HG02970 (cell line): ENCODE results near the gene IGSF3.
"Not testable (repeated sequence)": the region's sequence is repeated elsewhere in the genome, so short reads cannot be mapped to it uniquely, and the experiment has no call there.

Experiments used
- ATAC-seq: cut with Tn5 transposase; IDR thresholded peaks from one replicate; pipeline ENCODE4 v1.9.1; 2021; ENCODE audit warnings: mild to moderate bottlenecking, moderate library complexity, moderate number of reproducible peaks; ENCODE audit not compliant: unreplicated experiment, low FRiP score

IGSF3 gene

GRCh38 chr1:116664366-116664977 lies 3.1 kb downstream of the IGSF3 start:
- no peak for ATAC-seq

DNA sequence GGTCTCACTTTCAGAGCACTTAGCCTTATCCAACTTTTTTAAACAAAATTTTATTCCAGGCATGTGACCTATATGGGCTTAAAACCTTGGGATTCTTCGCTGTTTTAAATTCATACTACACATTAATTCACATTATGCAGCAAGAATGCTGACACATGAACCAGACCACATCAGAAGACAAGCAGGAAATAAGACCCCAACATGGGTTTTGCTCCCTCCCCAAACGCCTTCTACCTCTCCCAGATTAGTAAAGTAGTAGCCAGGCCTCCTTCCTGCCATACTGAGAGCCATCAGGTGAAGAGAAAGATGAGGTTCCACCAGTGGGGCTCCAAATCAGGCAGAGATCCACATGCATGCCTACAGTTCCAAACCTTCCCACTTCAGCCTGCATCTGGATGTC lies 3.7 kb downstream of the IGSF3 start:
- ATAC-seq = no peak

DNA sequence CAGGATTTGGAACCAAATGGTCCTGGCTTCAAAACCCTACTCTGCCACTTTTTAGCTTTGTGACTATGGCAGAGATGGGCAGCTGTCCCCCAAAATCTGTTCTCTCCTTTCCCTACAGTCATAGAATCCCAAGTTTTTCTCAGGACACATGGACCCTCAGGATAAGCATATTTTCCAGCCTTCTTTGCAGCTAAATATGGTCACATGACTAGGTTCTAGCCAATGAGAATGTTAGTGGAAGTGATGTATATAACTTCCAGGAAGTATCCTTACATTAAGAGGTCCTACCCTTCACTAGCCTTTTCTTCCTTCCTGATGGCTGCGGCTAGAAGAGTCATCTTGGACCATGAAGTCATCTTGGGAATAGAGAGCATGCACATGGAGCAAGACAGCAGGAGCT lies 5.9 kb downstream of the IGSF3 start:
- no peak for ATAC-seq

GRCh38 chr1:116658645-116659044 lies 8.9 kb downstream of the IGSF3 start:
- ATAC-seq = not testable (repeated sequence)

DNA sequence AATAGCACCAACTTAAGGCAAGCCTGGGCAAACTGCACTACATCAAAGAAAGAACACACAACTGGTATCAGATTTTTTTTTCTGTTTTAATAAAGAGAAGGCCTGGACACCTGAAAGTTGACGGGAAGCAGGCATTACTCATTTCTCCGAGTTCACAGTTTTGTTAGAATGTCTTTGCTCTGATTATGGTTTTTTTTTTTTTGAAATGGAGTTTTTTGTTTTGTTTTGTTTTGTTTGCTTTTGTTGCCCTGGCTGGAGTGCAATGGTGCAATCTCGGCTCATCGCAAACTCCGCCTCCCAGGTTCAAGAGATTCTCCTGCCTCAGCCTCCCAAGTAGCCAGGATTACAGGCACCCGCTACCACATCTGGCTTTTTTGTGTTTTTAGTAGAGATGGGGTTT lies 9.7 kb downstream of the IGSF3 start:
- not testable (repeated sequence) for ATAC-seq

GRCh38 chr1:116654351-116654750 lies 13.2 kb downstream of the IGSF3 start:
- ATAC-seq = no peak

DNA sequence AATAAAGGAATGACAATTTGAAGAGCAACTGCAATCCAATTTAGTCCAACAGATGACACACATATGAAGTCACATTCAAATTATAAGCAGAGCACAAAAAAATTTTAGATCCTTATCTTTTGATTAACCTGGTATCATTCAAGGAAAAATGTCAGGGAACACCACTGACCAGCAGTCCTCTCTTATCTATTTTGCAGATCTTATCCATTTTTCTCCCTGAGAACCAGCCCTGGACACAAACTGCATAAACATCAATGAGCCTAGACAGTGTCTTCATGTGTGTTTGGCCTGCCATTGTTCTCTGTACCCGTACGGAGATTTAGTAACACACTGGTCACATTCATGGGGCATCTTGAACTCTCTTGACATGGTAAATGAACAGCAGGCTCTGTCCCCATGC lies 14.9 kb downstream of the IGSF3 start:
- not testable (repeated sequence) for ATAC-seq

GRCh38 chr1:116650781-116651180 lies 16.8 kb downstream of the IGSF3 start:
- ATAC-seq = not testable (repeated sequence)

GRCh38 chr1:116649041-116649440 lies 18.5 kb downstream of the IGSF3 start:
- ATAC-seq = not testable (repeated sequence)

DNA sequence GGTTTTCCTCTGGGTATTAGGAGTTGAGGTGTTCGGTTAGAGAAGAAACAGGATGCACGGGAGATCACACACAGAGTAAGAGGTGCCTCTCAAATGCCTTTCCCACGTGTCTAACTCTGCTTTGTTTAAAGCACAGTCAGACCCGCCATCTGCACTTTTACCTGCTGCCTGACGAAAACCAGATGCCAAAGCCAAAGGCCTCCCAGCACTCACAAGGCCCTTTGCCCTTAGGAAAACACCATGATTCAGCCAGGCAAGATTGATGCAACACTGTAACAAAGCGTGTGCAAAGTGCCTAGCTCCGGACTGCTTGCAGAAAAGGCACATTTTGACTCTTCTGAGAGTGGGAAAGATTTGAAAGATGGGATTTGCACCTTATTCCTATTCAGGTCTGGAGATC lies 19.2 kb downstream of the IGSF3 start:
- not testable (repeated sequence) for ATAC-seq

- ATAC-seq = not testable (repeated sequence)
These were observed 20.3 kb downstream of the IGSF3 start for GRCh38 chr1:116647186-116647585.

GRCh38 chr1:116646673-116647170 lies 20.8 kb downstream of the IGSF3 start:
- ATAC-seq = not testable (repeated sequence)

DNA sequence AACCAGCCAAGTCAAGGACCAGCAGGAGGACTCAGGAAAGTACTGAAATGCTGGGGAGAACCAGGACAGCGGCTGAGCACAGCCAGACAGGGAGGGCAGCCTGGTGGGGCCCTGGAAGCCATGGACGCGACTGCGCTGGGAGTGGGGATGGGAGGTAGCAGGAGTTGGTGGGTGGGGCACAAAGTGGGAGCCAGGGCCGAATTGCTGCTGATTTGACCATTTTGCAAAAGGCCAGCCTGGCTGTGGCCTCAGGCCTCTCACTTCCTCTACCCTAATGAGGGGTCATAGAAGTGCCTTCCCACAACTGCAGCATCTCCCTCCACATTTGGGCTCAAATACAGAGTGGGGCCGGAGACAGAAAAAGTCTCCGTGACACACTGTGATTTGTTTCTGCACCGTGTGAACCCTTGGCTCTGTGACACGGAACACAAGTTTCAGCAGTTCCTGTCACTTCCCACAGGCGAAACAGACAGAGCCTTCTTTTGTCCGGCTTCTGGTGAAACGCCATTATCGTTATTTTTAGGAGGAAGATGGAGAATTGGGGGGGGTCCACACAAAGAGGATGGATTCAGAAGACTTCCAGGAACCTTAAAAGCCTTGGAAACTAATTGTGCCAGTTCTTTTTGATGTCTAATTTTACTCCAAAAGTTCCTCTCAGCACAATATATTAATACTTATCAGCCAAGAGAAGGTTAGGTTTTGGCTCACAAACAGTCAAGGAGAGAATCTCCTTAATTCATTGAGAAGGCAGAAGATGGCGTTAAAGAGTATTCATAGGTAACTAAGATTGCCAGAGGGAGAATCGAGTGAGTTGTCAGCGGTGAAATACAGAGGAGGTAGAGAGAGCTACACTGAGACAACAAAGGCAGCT lies 21.5 kb downstream of the IGSF3 start:
- not testable (repeated sequence) for ATAC-seq

GRCh38 chr1:116644993-116645392 lies 22.5 kb downstream of the IGSF3 start:
- not testable (repeated sequence) for ATAC-seq

DNA sequence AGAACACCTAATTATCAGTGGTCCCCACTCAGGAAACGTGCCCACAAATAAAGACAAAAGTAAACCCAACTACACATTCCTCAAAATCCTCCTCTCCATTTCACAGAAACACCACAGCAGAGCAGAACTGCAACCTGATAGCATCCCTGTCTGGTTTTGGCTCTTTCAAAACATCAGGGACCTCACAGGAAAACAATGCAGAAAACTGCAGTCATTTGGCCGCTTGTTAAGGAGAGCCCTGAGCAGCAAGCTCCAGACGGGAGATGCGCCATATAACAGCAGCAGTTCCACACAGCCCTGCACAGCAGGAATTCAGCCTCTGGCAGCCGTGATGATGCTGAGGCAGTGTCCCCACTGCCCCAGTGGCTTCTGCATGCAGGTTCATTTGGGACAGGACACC lies 23.4 kb downstream of the IGSF3 start:
- not testable (repeated sequence) for ATAC-seq

DNA sequence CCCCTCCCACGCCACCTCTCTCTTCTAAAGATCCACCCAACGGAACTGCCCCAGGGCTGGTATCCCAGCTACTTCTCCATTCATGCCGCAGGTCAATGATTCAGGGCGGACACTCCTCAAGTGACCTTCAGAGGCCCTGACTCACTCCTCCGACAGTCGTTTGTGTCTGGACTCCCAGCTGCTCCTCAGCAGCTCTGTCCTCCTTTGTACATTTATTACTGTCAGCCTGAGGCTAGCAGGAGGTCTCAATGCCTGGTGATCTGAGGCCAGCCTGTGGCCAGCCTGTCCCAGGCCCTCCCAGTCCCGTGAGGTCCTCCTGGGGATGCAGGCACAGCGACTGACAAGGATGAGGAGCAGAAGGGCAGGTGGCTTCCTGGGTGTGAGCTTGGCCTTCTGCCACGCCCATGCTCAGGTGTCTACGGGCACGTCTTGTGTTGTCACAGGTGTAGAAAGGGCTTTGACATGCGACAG lies 24.2 kb downstream of the IGSF3 start:
- not testable (repeated sequence) for ATAC-seq

- not testable (repeated sequence) for ATAC-seq
These were observed 24.9 kb downstream of the IGSF3 start for GRCh38 chr1:116642311-116643280.

GRCh38 chr1:116637583-116637982 lies 29.9 kb downstream of the IGSF3 start:
- not testable (repeated sequence) for ATAC-seq

DNA sequence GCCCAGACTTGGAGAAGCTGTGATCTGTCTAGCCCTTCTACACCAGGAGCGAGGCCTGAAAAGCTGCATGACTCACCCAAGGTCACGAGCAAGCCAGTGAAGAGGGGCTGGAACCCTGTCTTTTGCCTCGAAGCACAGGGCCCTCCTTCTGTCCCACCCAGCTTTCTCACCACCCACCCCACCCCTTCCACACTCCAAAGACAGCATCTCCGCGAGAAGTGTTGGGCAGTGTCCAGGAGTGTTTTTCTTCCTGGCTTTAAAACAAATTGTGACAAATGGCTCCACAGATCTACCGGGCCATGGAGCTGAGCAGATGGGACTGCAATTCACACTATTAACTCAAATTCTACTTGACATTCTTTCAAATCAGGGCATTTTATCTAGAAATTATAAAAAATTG lies 30.9 kb downstream of the IGSF3 start:
- not testable (repeated sequence) for ATAC-seq

- not testable (repeated sequence) for ATAC-seq
These were observed 33.1 kb downstream of the IGSF3 start for GRCh38 chr1:116634386-116634785.
